Measurements from ENCODE around the gene MAL. TPM values are rescaled to one million over a fixed set of nuclear protein-coding genes. Genes with fewer than 3 reads are reported as not detected.

Gene MAL
- total RNA-seq, 1 experiment from 2014 or later, result not detected

GRCh38 chr2:94993176-94994062 is 32.1 kb upstream of the MAL start:
- H3K4me1 ChIP-seq, result no peaks in the 10 kb centered on the region
- DNase-seq, result no peak
- H3K27me3 ChIP-seq, result 0 out of 2 replicates have a peak, but pooled peaks cover 2% of the 10 kb centered on the region
- no peak overlapping the region for H3K27ac ChIP-seq
- H3K36me3 ChIP-seq, result no peaks in the 10 kb centered on the region
- H3K4me3 ChIP-seq, result no peak overlapping the region
- H3K9me3 ChIP-seq (replicated peaks), result no peaks in the 10 kb centered on the region

- Histone ChIP-seq H3K9me3 (replicated peaks) (no peaks in the 10 kb centered on the region), H3K27me3 (0 out of 2 replicates have a peak, but pooled peaks cover 2% of the 10 kb centered on the region), H3K36me3 (no peaks in the 10 kb centered on the region), H3K4me1 (no peaks in the 10 kb centered on the region), H3K4me3 (no peak overlapping the region), H3K27ac (no peak overlapping the region)
- no peak for DNase-seq
These were observed 31.2 kb upstream of the MAL start for GRCh38 chr2:94994063-94994913.

GRCh38 chr2:94994914-94995552 is 30.5 kb upstream of the MAL start:
- Histone ChIP-seq H3K27me3 (0 out of 2 replicates have a peak, but pooled peaks cover 2% of the 10 kb centered on the region), H3K27ac (no peak overlapping the region), H3K4me1 (no peaks in the 10 kb centered on the region), H3K9me3 (replicated peaks) (no peaks in the 10 kb centered on the region), H3K4me3 (no peak overlapping the region), H3K36me3 (no peaks in the 10 kb centered on the region)
- DNase-seq, result no peak

- Histone ChIP-seq H3K4me1 (no peaks in the 10 kb centered on the region), H3K27me3 (0 out of 2 replicates have a peak, but pooled peaks cover 2% of the 10 kb centered on the region), H3K9me3 (replicated peaks) (no peaks in the 10 kb centered on the region), H3K27ac (no peak overlapping the region), H3K4me3 (no peak overlapping the region), H3K36me3 (no peaks in the 10 kb centered on the region)
- DNase-seq, result no peak
These were observed 29.8 kb upstream of the MAL start for GRCh38 chr2:94995553-94996304.

GRCh38 chr2:94996305-94997100 is 29.0 kb upstream of the MAL start:
- H3K9me3 ChIP-seq (replicated peaks), result no peaks in the 10 kb centered on the region
- peak; percentile 46 to 60 for DNase-seq
- no peak overlapping the region for H3K27ac ChIP-seq
- H3K4me1 ChIP-seq, result no peaks in the 10 kb centered on the region
- no peak overlapping the region for H3K4me3 ChIP-seq
- 0 out of 2 replicates have a peak, but pooled peaks cover 2% of the 10 kb centered on the region for H3K27me3 ChIP-seq
- no peaks in the 10 kb centered on the region for H3K36me3 ChIP-seq

GRCh38 chr2:94997981-94998930 is 27.3 kb upstream of the MAL start:
- no peak overlapping the region for H3K27ac ChIP-seq
- DNase-seq, result no peak
- no peaks in the 10 kb centered on the region for H3K36me3 ChIP-seq
- H3K4me1 ChIP-seq, result no peaks in the 10 kb centered on the region
- no peak overlapping the region for H3K4me3 ChIP-seq
- H3K27me3 ChIP-seq, result 0 out of 2 replicates have a peak, but pooled peaks cover 2% of the 10 kb centered on the region
- H3K9me3 ChIP-seq (replicated peaks), result no peaks in the 10 kb centered on the region

GRCh38 chr2:94999431-94999883 is 26.1 kb upstream of the MAL start:
- no peak overlapping the region for H3K27ac ChIP-seq
- no peaks in the 10 kb centered on the region for H3K36me3 ChIP-seq
- DNase-seq, result no peak
- H3K27me3 ChIP-seq, result 0 out of 2 replicates have a peak, but pooled peaks cover 2% of the 10 kb centered on the region
- no peak overlapping the region for H3K4me3 ChIP-seq
- no peaks in the 10 kb centered on the region for H3K9me3 ChIP-seq (replicated peaks)
- no peaks in the 10 kb centered on the region for H3K4me1 ChIP-seq

- DNase-seq, result no peak
- Histone ChIP-seq H3K9me3 (replicated peaks) (no peaks in the 10 kb centered on the region), H3K27me3 (no peaks in the 10 kb centered on the region), H3K27ac (no peak overlapping the region), H3K4me3 (no peak overlapping the region), H3K36me3 (no peaks in the 10 kb centered on the region), H3K4me1 (no peaks in the 10 kb centered on the region)
These were observed 24.4 kb upstream of the MAL start for GRCh38 chr2:95001051-95001562.

- Histone ChIP-seq H3K27ac (no peak overlapping the region), H3K9me3 (replicated peaks) (no peaks in the 10 kb centered on the region), H3K4me1 (no peaks in the 10 kb centered on the region), H3K27me3 (no peaks in the 10 kb centered on the region), H3K4me3 (no peak overlapping the region), H3K36me3 (no peaks in the 10 kb centered on the region)
- DNase-seq, result no peak
These were observed 23.8 kb upstream of the MAL start for GRCh38 chr2:95001701-95002100.

- no peaks in the 10 kb centered on the region for H3K36me3 ChIP-seq
- H3K4me3 ChIP-seq, result no peak overlapping the region
- no peak overlapping the region for H3K27ac ChIP-seq
- no peaks in the 10 kb centered on the region for H3K4me1 ChIP-seq
- no peak for DNase-seq
- no peaks in the 10 kb centered on the region for H3K9me3 ChIP-seq (replicated peaks)
- H3K27me3 ChIP-seq, result no peaks in the 10 kb centered on the region
These were observed 23.0 kb upstream of the MAL start for GRCh38 chr2:95002498-95002897.

- DNase-seq, result no peak
- Histone ChIP-seq H3K9me3 (replicated peaks) (no peaks in the 10 kb centered on the region), H3K4me1 (no peaks in the 10 kb centered on the region), H3K27ac (no peak overlapping the region), H3K4me3 (no peak overlapping the region), H3K36me3 (no peaks in the 10 kb centered on the region), H3K27me3 (peaks cover 6% of the 10 kb centered on the region; the same call in 1 of the 2 replicates)
These were observed 21.2 kb upstream of the MAL start for GRCh38 chr2:95004287-95004686.

GRCh38 chr2:95004711-95005110 is 20.8 kb upstream of the MAL start:
- no peak overlapping the region for H3K27ac ChIP-seq
- no peaks in the 10 kb centered on the region for H3K4me1 ChIP-seq
- no peaks in the 10 kb centered on the region for H3K9me3 ChIP-seq (replicated peaks)
- no peak for DNase-seq
- no peaks in the 10 kb centered on the region for H3K36me3 ChIP-seq
- peaks cover 6% of the 10 kb centered on the region; the same call in 1 of the 2 replicates for H3K27me3 ChIP-seq
- no peak overlapping the region for H3K4me3 ChIP-seq

Measured in SJCRH30 (cell line).